Measurements from ENCODE around the gene BCL2L13. TPM values are rescaled to one million over a fixed set of nuclear protein-coding genes. Genes with fewer than 3 reads are reported as not detected.
"Not testable (repeated sequence)": the region's sequence is repeated elsewhere in the genome, so short reads cannot be mapped to it uniquely, and the experiment has no call there.

BCL2L13 gene
- total RNA-seq, 2 donors from 2014 or later, result 37.5 to 44.2 TPM

DNA sequence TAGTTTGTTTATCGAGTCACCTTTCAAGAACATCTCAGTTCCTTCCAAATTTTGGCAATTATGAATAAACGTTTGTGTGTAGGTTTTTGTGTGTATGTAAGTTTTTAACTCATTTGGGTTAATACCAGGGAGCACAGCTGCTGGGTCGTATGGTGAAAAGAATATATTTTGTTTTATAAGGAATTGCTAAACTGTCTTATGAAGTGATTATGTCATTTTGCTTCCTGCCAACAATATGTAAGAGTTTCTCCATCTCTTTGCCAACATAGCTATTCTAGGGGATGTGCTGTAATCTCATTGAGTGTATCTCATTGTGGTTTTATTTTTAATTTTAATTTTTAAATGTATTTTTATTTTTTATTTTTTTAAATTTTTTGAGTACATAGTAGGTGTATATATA lies 27.3 kb downstream of the BCL2L13 start:
- Mint-ChIP-seq H3K4me3 (no peak overlapping the region), H3K27me3 (ENCODE audit: insufficient read depth) (no peaks in the 10 kb centered on the region), H3K9me3 (peaks cover 30% of the 10 kb centered on the region), H3K36me3 (ENCODE audit: low read depth) (peaks cover 80% of the 10 kb centered on the region), H3K4me1 (no peaks in the 10 kb centered on the region), H3K27ac (no peak overlapping the region)
- no peaks in the 10 kb centered on the region for H3K27me3 ChIP-seq (ENCODE audit: control insufficient read depth, insufficient read depth, low read length, poor library complexity, severe bottlenecking)
- no peak overlapping the region for H3K27ac ChIP-seq (ENCODE audit: low read depth, low read length)
- peaks cover 27% of the 10 kb centered on the region for H3K9me3 ChIP-seq (ENCODE audit: control insufficient read depth, low read length)
- TF ChIP-seq CTCF (conservative IDR thresholded peaks at IDR 0.05), result no peak
- WGBS, 2 experiments (ENCODE audit: insufficient coverage in 1 of 2, insufficient read length in 1 of 2), result 79 to 92% methylated on average over 2 to 3 of the region's 3 CpGs
- no peak overlapping the region for H3K4me3 ChIP-seq (ENCODE audit: low read length)
- DNase-seq, result no peak
- H3K36me3 ChIP-seq (ENCODE audit: control insufficient read depth, insufficient read depth, low read length), result peaks cover 68% of the 10 kb centered on the region
- no peaks in the 10 kb centered on the region for H3K4me1 ChIP-seq (ENCODE audit: control insufficient read depth, insufficient read depth, low read length)
- H3K9ac ChIP-seq (ENCODE audit: extremely low read depth, low read length, poor library complexity, severe bottlenecking), result no peak overlapping the region

DNA sequence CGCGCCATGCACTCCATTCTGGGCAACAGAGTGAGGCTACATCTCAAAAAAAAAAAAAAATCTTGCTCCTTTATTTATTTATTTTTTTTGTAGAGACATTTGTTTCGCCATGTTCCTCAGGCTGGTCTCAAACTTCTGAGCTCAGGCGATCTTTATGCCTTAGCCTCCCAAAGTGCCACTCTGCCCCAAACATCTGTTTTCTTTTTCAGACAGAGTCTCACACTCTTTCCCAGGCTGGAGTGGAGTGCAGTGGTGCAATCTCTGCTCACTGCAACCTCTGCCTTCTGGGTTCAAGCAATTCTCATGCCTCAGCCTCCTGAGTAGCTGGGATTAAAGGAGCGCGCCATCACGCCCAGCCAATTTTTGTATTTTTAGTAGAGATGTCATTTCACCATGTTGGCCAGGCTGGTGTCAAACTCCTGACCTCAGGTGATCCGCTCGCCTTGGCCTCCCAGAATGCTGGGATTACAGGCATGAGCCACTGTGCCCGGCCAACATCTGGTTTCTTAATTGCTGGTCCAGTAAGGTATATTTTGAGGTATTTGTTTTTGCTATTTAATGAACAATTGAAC lies 33.0 kb downstream of the BCL2L13 start:
- not testable (repeated sequence) for H3K4me1 Mint-ChIP-seq; H3K4me1 ChIP-seq (ENCODE audit: control insufficient read depth, insufficient read depth, low read length); H3K9me3 Mint-ChIP-seq; H3K27me3 Mint-ChIP-seq (ENCODE audit: insufficient read depth); DNase-seq; H3K27me3 ChIP-seq (ENCODE audit: control insufficient read depth, insufficient read depth, low read length, poor library complexity, severe bottlenecking); H3K4me3 Mint-ChIP-seq; H3K4me3 ChIP-seq (ENCODE audit: low read length); H3K9ac ChIP-seq (ENCODE audit: extremely low read depth, low read length, poor library complexity, severe bottlenecking); H3K9me3 ChIP-seq (ENCODE audit: control insufficient read depth, low read length); H3K27ac Mint-ChIP-seq
- peaks cover 34% of the 10 kb centered on the region for H3K36me3 Mint-ChIP-seq (ENCODE audit: low read depth)
- peaks cover 20% of the 10 kb centered on the region for H3K36me3 ChIP-seq (ENCODE audit: control insufficient read depth, insufficient read depth, low read length)
- peak overlapping the region; percentile 52 for H3K27ac ChIP-seq (ENCODE audit: low read depth, low read length)
- WGBS, 2 experiments (ENCODE audit: insufficient coverage in 1 of 2, insufficient read length in 1 of 2), result 98 to 100% methylated on average over 6 to 10 of the region's 10 CpGs

GRCh38 chr22:17672417-17672991 lies 33.9 kb downstream of the BCL2L13 start:
- no peak overlapping the region for H3K4me3 Mint-ChIP-seq
- no peaks in the 10 kb centered on the region for H3K9me3 Mint-ChIP-seq
- Histone ChIP-seq H3K27ac (ENCODE audit: low read depth, low read length) (peak overlapping the region; percentile 52), H3K9me3 (ENCODE audit: control insufficient read depth, low read length) (no peaks in the 10 kb centered on the region), H3K36me3 (ENCODE audit: control insufficient read depth, insufficient read depth, low read length) (peaks cover 16% of the 10 kb centered on the region), H3K27me3 (ENCODE audit: control insufficient read depth, insufficient read depth, low read length, poor library complexity, severe bottlenecking) (no peaks in the 10 kb centered on the region), H3K4me1 (ENCODE audit: control insufficient read depth, insufficient read depth, low read length) (no peaks in the 10 kb centered on the region), H3K4me3 (ENCODE audit: low read length) (no peak overlapping the region), H3K9ac (ENCODE audit: extremely low read depth, low read length, poor library complexity, severe bottlenecking) (no peak overlapping the region)
- DNase-seq, result no peak
- H3K36me3 Mint-ChIP-seq (ENCODE audit: low read depth), result peaks cover 26% of the 10 kb centered on the region
- H3K4me1 Mint-ChIP-seq, result no peaks in the 10 kb centered on the region
- no peak overlapping the region for H3K27ac Mint-ChIP-seq
- no peak for TF ChIP-seq CTCF (conservative IDR thresholded peaks at IDR 0.05)
- H3K27me3 Mint-ChIP-seq (ENCODE audit: insufficient read depth), result no peaks in the 10 kb centered on the region
- WGBS, 2 experiments (ENCODE audit: insufficient coverage in 1 of 2, insufficient read length in 1 of 2), result 93% methylated on average over 2 of the region's 2 CpGs; no CpG with 5 or more reads in 1 of the 2 experiments

All from endodermal cell (in vitro differentiated cells).